ENCODE data around the gene DPP6.
A peak's percentile ranks its signal among the peaks of the same experiment; 100 is the strongest.

Gene DPP6

DNA sequence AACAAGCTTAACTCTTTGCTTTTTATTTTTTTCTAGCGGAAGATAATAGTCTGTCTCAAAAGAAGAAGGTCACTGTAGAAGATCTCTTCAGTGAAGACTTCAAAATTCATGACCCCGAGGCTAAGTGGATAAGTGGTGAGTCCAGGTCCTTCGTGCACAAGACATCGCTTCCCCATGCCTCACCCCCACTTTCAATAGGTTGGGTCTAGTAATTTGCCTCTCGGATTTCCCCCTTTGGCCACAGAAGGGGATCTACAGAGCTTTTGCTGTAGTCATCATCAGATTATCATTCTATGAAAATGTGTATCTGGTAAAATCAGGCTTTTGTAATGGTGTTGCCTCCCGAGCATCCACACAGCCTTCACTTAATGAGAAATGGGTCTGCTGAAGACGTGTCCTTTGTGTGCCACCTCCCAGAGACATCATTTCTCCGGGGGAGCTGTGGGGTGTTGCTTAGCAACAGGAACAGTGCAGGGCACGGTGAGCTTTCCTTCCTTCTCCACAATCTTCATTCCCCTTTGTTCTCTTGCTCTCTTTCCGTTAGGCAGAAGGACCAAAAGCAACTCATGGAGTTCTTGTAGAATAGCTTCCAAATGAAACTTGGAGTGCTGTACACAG is 422.8 kb downstream of the DPP6 start:
- DNase-seq (ENCODE audit: low read depth, low spot score), result no peak
- H3K4me3 ChIP-seq (ENCODE audit: low read length), result no peak overlapping the region

GRCh38 chr7:154475864-154476263 is 423.7 kb downstream of the DPP6 start:
- no peak overlapping the region for H3K4me3 ChIP-seq (ENCODE audit: low read length)
- no peak for DNase-seq (ENCODE audit: low read depth, low spot score)

- no peak overlapping the region for H3K4me3 ChIP-seq (ENCODE audit: low read length)
- DNase-seq (ENCODE audit: low read depth, low spot score), result no peak
These were observed 428.6 kb downstream of the DPP6 start for GRCh38 chr7:154480817-154481216.

DNA sequence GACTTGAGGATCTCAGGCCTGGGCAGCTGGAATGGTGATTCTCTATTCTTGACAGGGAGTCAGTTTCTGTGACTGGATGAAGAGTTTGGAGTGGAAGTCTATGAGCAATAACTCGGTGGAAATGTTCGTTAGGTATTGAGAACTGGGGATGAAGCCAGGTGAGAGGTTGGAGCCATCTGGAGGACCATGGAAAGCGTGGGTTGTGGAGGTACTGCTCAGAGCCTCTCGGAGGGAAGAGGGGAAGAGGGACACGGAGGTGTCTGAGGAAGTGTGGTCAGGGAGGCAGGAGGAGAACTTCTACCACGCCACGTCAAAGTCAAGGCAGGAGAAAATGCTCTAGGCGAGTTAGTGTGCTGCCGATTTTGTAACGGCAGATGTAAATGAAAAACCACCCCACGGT is 430.7 kb downstream of the DPP6 start:
- no peak overlapping the region for H3K4me3 ChIP-seq (ENCODE audit: low read length)

DNA sequence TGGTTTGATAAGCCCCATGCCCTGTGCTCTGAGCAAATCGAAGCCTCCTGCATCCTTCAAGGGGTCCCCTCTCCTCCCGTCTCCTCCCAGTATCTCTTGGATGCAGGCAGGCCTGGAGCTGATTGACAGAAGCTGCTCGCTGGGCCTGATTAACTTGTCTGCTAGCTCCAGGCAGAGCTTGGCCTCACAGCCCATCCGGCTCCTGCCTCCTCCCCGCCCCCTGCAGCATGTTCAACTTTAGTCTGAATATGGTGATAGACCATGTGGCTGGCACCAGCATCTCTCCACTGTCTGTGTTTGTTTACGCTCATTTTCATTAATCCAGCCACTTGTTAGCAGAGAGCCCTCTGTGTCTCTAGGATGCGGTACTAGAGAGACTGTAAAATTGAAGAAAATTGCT is 432.2 kb downstream of the DPP6 start:
- no peak overlapping the region for H3K4me3 ChIP-seq (ENCODE audit: low read length)
- no peak for DNase-seq (ENCODE audit: low read depth, low spot score)

More for the DNA sequence above, 430.7 kb downstream of the DPP6 start:
- DNase-seq (ENCODE audit: low read depth, low spot score), result no peak

DNA sequence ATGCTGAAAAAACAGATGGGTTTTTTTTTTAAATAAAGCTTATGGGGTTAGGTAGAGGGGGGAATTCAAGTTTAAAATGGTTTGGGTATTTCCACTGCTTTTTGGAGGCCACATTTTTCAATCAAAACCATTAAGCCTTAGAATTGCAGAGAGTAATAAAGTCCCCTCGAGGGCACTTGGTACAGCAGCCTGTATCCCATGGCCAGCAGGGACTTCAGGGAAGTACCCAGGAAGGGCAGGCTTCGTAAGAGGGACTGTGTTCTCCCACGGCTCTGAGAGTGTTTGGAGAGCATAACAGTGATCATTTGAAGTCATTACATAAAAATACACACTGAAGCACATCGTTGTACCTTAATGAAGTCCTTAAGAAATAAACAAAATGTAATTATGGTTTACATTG is 432.7 kb downstream of the DPP6 start:
- H3K4me3 ChIP-seq (ENCODE audit: low read length), result no peak overlapping the region
- DNase-seq (ENCODE audit: low read depth, low spot score), result no peak

GRCh38 chr7:154489897-154490296 is 437.7 kb downstream of the DPP6 start:
- no peak overlapping the region for H3K4me3 ChIP-seq (ENCODE audit: low read length)
- no peak for DNase-seq (ENCODE audit: low read depth, low spot score)

DNA sequence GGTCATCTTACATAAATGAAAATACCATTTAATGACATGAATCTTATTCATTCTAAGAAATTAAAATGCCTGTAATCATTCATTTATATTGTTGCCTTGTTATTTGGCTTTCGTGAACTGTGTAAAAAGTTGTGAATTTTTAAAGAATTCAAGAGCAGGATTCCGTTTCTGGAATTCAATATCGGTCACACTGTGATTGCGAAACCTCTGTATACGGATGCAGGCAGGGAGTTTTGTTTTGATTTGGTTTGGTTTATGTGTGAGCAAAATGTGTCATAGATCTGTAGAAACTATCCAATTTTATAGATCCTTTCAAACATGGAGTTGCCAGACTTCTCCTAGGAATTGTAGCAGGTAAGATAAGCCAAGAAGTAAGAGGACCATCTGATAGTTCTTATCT is 441.4 kb downstream of the DPP6 start:
- DNase-seq (ENCODE audit: low read depth, low spot score), result no peak
- H3K4me3 ChIP-seq (ENCODE audit: low read length), result no peak overlapping the region

- no peak overlapping the region for H3K4me3 ChIP-seq (ENCODE audit: low read length)
- no peak for DNase-seq (ENCODE audit: low read depth, low spot score)
These were observed 445.6 kb downstream of the DPP6 start for GRCh38 chr7:154497751-154498150.

- H3K4me3 ChIP-seq (ENCODE audit: low read length), result no peak overlapping the region
- peak; percentile 50 for DNase-seq (ENCODE audit: low read depth, low spot score)
These were observed 451.9 kb downstream of the DPP6 start for GRCh38 chr7:154503962-154504550.

DNA sequence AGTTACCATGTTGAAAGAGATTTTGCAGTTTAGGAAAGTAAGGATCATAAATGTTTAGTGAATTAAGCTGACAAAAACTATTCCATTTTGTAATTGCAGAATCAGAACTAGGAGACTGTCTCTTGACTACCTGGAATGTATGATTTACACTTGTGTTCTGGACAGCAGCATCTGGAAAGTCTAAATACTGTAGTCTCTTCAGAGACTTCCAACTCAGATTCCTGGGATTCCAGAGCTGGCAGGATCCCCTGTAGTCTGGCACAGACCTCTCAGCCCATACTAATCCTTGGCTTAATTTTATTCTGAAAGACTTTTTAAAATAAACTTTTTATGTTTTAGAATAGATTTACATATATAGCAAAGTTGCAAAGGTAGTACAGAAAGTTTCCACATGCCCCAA is 452.7 kb downstream of the DPP6 start:
- no peak for DNase-seq (ENCODE audit: low read depth, low spot score)
- no peak overlapping the region for H3K4me3 ChIP-seq (ENCODE audit: low read length)

DNA sequence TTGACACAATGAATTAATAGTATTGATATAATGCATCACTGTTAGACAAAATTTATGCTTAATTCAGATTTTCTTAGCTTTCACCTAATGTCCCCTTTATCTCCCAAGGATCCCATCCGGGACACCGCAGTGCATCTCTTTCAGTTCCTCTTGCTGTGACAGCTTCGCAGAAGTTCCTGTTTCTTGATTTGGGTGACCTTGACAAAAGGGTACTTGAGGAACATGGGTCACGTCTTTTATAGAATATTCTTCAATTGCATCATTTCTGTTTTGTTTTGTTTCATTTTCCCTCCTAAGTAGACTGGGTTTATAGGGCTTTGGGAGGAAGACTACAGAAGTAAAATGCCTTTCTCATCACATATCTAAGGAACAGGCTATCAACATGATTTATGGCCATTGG is 453.2 kb downstream of the DPP6 start:
- no peak for DNase-seq (ENCODE audit: low read depth, low spot score)
- H3K4me3 ChIP-seq (ENCODE audit: low read length), result no peak overlapping the region

GRCh38 chr7:154509192-154509591 is 457.0 kb downstream of the DPP6 start:
- H3K4me3 ChIP-seq (ENCODE audit: low read length), result no peak overlapping the region
- DNase-seq (ENCODE audit: low read depth, low spot score), result no peak

DNA sequence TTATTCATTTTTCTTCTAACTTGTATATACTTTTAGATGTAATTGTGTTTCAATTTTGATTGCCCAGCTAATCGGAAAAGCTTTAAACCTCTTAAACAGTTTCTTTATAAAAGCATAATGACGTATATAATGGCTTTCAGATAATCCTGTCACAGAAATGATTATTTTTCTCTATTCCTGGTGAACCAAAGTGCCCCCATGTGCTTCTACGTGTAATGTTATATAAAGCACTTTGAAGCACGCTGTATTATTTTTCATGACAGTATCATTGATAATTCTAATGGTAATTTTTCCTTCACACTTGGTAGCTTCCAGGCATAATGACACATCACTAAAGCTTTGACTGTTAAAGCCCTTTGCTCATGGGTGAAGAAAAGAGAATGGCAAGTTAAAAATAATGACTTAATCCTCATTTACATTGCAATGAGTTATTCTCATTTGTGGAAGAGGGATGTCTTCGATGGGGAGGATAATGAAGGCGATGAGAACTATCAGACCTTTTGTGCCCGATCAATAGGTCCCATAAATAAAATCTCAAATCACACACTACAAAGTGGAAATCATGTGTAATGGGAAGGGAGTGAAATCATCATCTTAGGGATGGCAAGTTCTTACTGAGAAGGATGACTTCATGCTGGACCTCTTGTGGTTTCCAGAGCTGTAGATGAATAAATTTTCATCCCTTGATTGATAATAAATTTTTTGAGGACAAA is 460.1 kb downstream of the DPP6 start:
- DNase-seq (ENCODE audit: low read depth, low spot score), result no peak
- no peak overlapping the region for H3K4me3 ChIP-seq (ENCODE audit: low read length)

- no peak for DNase-seq (ENCODE audit: low read depth, low spot score)
- H3K4me3 ChIP-seq (ENCODE audit: low read length), result no peak overlapping the region
These were observed 465.6 kb downstream of the DPP6 start for GRCh38 chr7:154517768-154518167.

GRCh38 chr7:154519229-154519628 is 467.0 kb downstream of the DPP6 start:
- DNase-seq (ENCODE audit: low read depth, low spot score), result no peak

GRCh38 chr7:154530136-154530535 is 477.9 kb downstream of the DPP6 start:
- H3K4me3 ChIP-seq (ENCODE audit: low read length), result no peak overlapping the region
- DNase-seq (ENCODE audit: low read depth, low spot score), result no peak

More at GRCh38 chr7:154519229-154519628, 467.0 kb downstream of the DPP6 start:
- H3K4me3 ChIP-seq (ENCODE audit: low read length), result no peak overlapping the region

- no peak for DNase-seq (ENCODE audit: low read depth, low spot score)
- H3K4me3 ChIP-seq (ENCODE audit: low read length), result no peak overlapping the region
These were observed 480.6 kb downstream of the DPP6 start for GRCh38 chr7:154532771-154533170.

- no peak overlapping the region for H3K4me3 ChIP-seq (ENCODE audit: low read length)
- no peak for DNase-seq (ENCODE audit: low read depth, low spot score)
These were observed 488.4 kb downstream of the DPP6 start for GRCh38 chr7:154540596-154540995.

DNA sequence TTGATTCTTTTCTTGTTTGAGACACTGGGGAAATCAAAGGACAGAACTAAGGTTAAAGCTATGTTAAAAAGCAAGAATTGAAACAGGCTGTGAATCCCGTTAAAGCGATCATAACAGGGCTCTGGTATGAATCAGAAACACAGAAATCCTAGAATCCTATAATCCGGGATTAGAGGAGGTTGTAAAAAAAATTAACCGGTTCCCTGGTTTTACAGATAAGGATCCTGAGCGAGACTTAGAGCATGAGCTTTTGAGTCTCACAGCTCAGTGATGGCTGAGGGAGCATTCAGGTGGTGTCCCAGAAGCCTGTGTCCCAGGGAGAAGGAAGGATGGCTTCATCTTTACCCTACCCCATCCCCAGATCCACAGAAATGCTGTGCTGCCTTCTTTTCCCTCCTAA is 489.4 kb downstream of the DPP6 start:
- no peak overlapping the region for H3K4me3 ChIP-seq (ENCODE audit: low read length)
- no peak for DNase-seq (ENCODE audit: low read depth, low spot score)

Measured in Jurkat, Clone E6-1 (cell line).